GM12865 (cell line): ENCODE results near the gene ANKRD22.
A peak's percentile ranks its signal among the peaks of the same experiment; 100 is the strongest.
"Not testable (repeated sequence)": the region's sequence is repeated elsewhere in the genome, so short reads cannot be mapped to it uniquely, and the experiment has no call there.

Experiments used
- DNase-seq: peaks from one replicate; pipeline ENCODE4 v3.0.0; 2010; ENCODE audit warnings: low read depth
- H3K4me3 ChIP-seq: 2 replicates; pipeline ENCODE4 v1.5.1; 2011; ENCODE audit warnings: mild to moderate bottlenecking, low read depth, low read length, control low read depth
- CTCF ChIP-seq: IDR thresholded peaks from 2 replicates; pipeline ENCODE4 v1.5.1; 2011; ENCODE audit warnings: low read length, control low read depth, low read depth, inconsistent platforms; ENCODE audit not compliant: insufficient read depth; ENCODE audit errors: missing control alignments

ANKRD22 gene

GRCh38 chr10:88883448-88883809 lies 31.8 kb upstream of the ANKRD22 start:
- peak overlapping the region; percentile 96 for H3K4me3 ChIP-seq
- TF ChIP-seq CTCF, result no peak

GRCh38 chr10:88882646-88883447 lies 31.2 kb upstream of the ANKRD22 start:
- peak overlapping the region; percentile 96 for H3K4me3 ChIP-seq
- not testable (repeated sequence) for DNase-seq

More at GRCh38 chr10:88883448-88883809, 31.8 kb upstream of the ANKRD22 start:
- peak; percentile 44 for DNase-seq

- H3K4me3 ChIP-seq, result peak overlapping the region; percentile 96
- no peak for DNase-seq
- TF ChIP-seq CTCF, result no peak
Measured at GRCh38 chr10:88881922-88882645, 30.4 kb upstream of the ANKRD22 start.

GRCh38 chr10:88881320-88881719 lies 29.7 kb upstream of the ANKRD22 start:
- no peak for TF ChIP-seq CTCF
- no peak for DNase-seq

GRCh38 chr10:88880282-88881076 lies 28.8 kb upstream of the ANKRD22 start:
- peak; percentile 20 for TF ChIP-seq CTCF
- DNase-seq, result peak; percentile 97

More at GRCh38 chr10:88881320-88881719, 29.7 kb upstream of the ANKRD22 start:
- peak overlapping the region; percentile 96 for H3K4me3 ChIP-seq

GRCh38 chr10:88879534-88880281 lies 28.1 kb upstream of the ANKRD22 start, which contains the start of gene STAMBPL1:
Gene STAMBPL1 (plus strand): TSS chr10:88880245. CDS start chr10:88901709, 21,464 bp downstream.
- TF ChIP-seq CTCF, result no peak
- H3K4me3 ChIP-seq, result peak within 1 kb of the TSS; percentile 96
- peak; percentile 89 for DNase-seq

More at GRCh38 chr10:88880282-88881076, 28.8 kb upstream of the ANKRD22 start:
- H3K4me3 ChIP-seq, result peak overlapping the region; percentile 96
